Vagina (tissue), 2 donors: ENCODE measurements around the gene STARD10. TPM values are rescaled to one million over a fixed set of nuclear protein-coding genes. Genes with fewer than 3 reads are reported as not detected.
A peak's percentile ranks its signal among the peaks of the same experiment; 100 is the strongest.
"Not testable (repeated sequence)": the region's sequence is repeated elsewhere in the genome, so short reads cannot be mapped to it uniquely, and the experiment has no call there.

Source experiments
- DNase-seq, 2 donors: peaks; one replicate each; pipeline ENCODE4 v3.0.0-alpha.2; 2017; ENCODE audit errors: extremely low spot score in 2 of 2
- H3K27ac ChIP-seq: fragments of 200-600 bp; sonication (generic); one replicate; pipeline ENCODE4 v1.5.1; 2019
- H3K27me3 ChIP-seq: fragments of 200-600 bp; sonication (generic); one replicate; pipeline ENCODE4 v1.5.1; 2019
- H3K36me3 ChIP-seq, 2 donors: fragments of 200-600 bp; sonication (generic); one replicate each; pipeline ENCODE4 v1.5.1; 2017 to 2019
- H3K4me1 ChIP-seq: fragments of 200-600 bp; sonication (generic); one replicate; pipeline ENCODE4 v1.5.1; 2019
- H3K4me3 ChIP-seq, 2 donors: fragments of 200-600 bp; sonication (generic); 1 replicate in 1 of 2; 2 replicates in 1 of 2; pipeline ENCODE4 v1.5.1; 2016 to 2019
- H3K9me3 ChIP-seq: fragments of 200-600 bp; sonication (generic); one replicate; pipeline ENCODE4 v1.5.1; 2019
- POLR2A ChIP-seq, 2 donors: fragments of 450-650 bp; IDR thresholded peaks; one replicate each; pipeline ENCODE4 v1.6.1; 2017; ENCODE audit warnings: antibody characterized with exemption in 2 of 2, mild to moderate bottlenecking in 2 of 2, moderate library complexity in 2 of 2
- POLR2AphosphoS5 ChIP-seq, 2 donors: sonication (generic); formaldehyde crosslinking; IDR thresholded peaks; one replicate each; pipeline ENCODE4 v1.9.0; 2017; ENCODE audit warnings: antibody characterized with exemption in 2 of 2, mild to moderate bottlenecking in 2 of 2, low read depth in 1 of 2; ENCODE audit not compliant: insufficient read depth in 1 of 2
- intact Hi-C: fragments of 100-400 bp; cut with DNase I; formaldehyde crosslinking; loops from one replicate; pipeline ENCODE4 v1.15.1; 2023
- total RNA-seq: library from RNA; depleted of rRNA; stranded (reverse); fragments of >200 nt; gene quantifications from one replicate; pipeline ENCODE4 v1.2.3, GENCODE V29; 2016
- TF ChIP-seq, protein P1 (sequence below), 3 experiments: fragments of 450-650 bp in 2 of 3; fragments of 200-600 bp in 1 of 3; sonication (generic) in 1 of 3; IDR thresholded peaks; one replicate each; pipeline ENCODE4 v1.5.1; 2017 to 2019; ENCODE audit warnings: antibody characterized with exemption in 3 of 3, mild to moderate bottlenecking in 2 of 3, moderate library complexity in 2 of 3

STARD10 gene
- total RNA-seq, 1 donor from 2014 or later = 75.9 TPM

DNA sequence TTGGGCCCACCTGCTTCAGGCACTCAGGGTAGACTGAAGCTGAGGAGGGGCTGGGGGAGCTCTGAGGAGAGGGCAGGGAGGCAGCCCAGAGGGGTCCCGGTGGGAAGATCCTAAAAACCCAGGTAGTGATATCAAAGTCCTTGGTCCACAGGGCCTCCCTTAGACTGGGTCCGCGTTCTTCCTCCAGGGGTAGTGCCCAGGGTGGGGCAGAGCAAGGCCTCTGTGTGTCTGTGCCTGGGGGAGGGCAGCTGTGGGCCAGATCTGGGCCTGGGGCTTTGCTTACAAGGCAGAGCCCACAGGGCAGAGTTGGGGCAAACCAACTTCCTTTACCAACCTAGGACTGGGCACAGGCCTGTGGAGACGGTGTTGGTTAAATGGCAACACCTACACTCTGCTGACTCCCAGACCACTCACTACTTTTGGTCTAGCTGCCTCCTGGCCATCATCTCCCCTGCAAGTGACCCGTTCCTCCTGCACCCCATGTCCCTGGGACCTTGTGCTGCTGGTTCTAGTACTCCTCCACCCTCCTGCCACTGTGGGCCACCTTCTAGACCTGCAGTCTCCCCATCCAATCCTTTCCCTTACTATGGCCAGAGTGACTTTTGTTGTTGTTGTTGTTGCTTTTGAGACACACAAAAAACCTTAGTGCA is 36.2 kb upstream of the STARD10 start:
- DNase-seq = no peak
- H3K36me3 ChIP-seq = peaks cover 0 to 11% of the 10 kb centered on the region in 2 donors
- intact Hi-C loops = loop anchor here (5.0 to 10.0 kb wide), 2 partner anchors 315 to 347 kb away; partner anchors contain the start of gene FCHSD2
- no peaks in the 10 kb centered on the region for H3K27me3 ChIP-seq
- H3K4me1 ChIP-seq = peaks cover 36% of the 10 kb centered on the region
- H3K9me3 ChIP-seq = no peaks in the 10 kb centered on the region
- H3K27ac ChIP-seq = no peak overlapping the region
- TF ChIP-seq, protein P1, sequence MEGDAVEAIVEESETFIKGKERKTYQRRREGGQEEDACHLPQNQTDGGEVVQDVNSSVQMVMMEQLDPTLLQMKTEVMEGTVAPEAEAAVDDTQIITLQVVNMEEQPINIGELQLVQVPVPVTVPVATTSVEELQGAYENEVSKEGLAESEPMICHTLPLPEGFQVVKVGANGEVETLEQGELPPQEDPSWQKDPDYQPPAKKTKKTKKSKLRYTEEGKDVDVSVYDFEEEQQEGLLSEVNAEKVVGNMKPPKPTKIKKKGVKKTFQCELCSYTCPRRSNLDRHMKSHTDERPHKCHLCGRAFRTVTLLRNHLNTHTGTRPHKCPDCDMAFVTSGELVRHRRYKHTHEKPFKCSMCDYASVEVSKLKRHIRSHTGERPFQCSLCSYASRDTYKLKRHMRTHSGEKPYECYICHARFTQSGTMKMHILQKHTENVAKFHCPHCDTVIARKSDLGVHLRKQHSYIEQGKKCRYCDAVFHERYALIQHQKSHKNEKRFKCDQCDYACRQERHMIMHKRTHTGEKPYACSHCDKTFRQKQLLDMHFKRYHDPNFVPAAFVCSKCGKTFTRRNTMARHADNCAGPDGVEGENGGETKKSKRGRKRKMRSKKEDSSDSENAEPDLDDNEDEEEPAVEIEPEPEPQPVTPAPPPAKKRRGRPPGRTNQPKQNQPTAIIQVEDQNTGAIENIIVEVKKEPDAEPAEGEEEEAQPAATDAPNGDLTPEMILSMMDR (IDR thresholded peaks at IDR 0.05) = no peak
- TF ChIP-seq POLR2AphosphoS5 (IDR thresholded peaks at IDR 0.05; ENCODE audit: insufficient read depth in 1 of 2, low read depth in 1 of 2) = no peak
- TF ChIP-seq POLR2A (IDR thresholded peaks at IDR 0.05) = no peak
- no peak overlapping the region for H3K4me3 ChIP-seq

DNA sequence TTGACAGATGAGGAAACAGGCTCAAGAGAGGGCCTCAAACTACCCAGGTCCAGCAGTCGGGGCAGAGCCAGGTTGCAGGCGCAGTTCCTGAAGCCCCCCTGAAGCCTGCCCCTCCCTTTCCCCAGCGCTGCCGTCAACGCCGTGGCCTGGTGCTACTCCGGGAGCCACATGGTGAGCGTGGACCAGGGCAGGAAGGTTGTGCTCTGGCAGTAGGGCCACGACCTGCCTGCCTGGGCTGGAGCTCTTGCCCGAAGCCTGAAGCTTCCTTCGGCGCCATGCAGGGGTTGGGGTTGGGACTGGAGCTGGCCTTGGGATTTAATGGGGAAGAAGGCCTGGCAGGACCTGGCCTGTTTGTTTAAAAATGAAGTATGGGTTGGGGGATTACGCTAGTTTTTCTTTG is 35.3 kb upstream of the STARD10 start:
- no peaks in the 10 kb centered on the region for H3K9me3 ChIP-seq
- H3K27me3 ChIP-seq = no peaks in the 10 kb centered on the region
- no peak for TF ChIP-seq POLR2AphosphoS5 (IDR thresholded peaks at IDR 0.05; ENCODE audit: insufficient read depth in 1 of 2, low read depth in 1 of 2)
- no peak for TF ChIP-seq POLR2A (IDR thresholded peaks at IDR 0.05)
- TF ChIP-seq, protein P1 (IDR thresholded peaks at IDR 0.05) = no peak
- H3K27ac ChIP-seq = no peak overlapping the region
- no peak for DNase-seq
- peaks cover 29% of the 10 kb centered on the region for H3K4me1 ChIP-seq
- no peak overlapping the region for H3K4me3 ChIP-seq
- intact Hi-C loops = loop anchor here (5.0 kb wide), 1 partner anchor 348 kb away; no protein-coding TSS in a partner anchor
- peaks cover 0 to 11% of the 10 kb centered on the region in 2 donors for H3K36me3 ChIP-seq

DNA sequence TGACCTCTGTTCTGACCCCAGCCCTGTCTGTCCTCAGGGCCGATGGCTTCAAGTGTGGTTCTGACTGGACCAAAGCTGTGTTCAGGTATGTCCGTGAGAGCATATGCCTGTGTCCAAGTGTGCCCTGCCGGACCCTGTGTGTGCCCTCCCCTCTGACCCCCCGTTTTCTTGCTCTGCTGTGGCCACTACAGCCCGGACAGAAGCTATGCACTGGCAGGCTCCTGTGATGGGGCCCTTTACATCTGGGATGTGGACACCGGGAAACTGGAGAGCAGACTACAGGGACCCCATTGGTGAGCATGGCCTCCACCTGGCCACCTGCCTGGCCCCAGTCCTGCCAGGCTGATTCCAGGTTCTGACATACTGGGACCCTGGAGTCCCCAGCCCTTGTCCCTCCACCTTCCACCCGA is 34.9 kb upstream of the STARD10 start:
- no peak overlapping the region for H3K27ac ChIP-seq
- intact Hi-C loops = loop anchor here (5.0 kb wide), 1 partner anchor 349 kb away; no protein-coding TSS in a partner anchor
- H3K36me3 ChIP-seq = peaks cover 0 to 11% of the 10 kb centered on the region in 2 donors

DNA sequence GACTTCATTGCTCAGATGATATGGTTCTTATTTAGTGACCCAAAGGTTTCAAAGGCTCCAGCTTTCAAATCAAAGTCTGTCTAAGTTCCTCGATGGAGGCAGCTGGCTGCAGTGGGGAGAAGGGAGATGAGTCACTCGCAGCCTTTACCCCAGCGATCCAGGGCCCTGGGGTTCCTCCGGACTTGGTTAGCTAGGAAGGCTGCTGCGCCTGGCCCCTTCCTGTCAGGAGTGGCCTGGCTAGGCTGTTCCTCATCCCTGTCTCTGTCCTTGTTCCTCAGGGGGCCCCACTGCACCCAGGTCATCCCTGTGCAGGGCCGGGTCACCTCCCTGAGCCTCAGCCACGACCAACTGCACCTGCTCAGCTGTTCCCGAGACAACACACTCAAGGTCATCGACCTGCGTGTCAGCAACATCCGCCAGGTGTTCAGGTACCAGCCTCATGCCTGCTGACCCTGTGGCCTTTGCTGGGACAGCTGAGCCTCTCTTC is 34.3 kb upstream of the STARD10 start:
- DNase-seq = no peak
- H3K36me3 ChIP-seq = peaks cover 0 to 11% of the 10 kb centered on the region in 2 donors
- intact Hi-C loops = loop anchor here (5.0 kb wide), 1 partner anchor 349 kb away; no protein-coding TSS in a partner anchor
- H3K27ac ChIP-seq = peak overlapping the region; percentile 13
- no peaks in the 10 kb centered on the region for H3K9me3 ChIP-seq
- H3K27me3 ChIP-seq = no peaks in the 10 kb centered on the region
- TF ChIP-seq, protein P1 (IDR thresholded peaks at IDR 0.05) = no peak
- TF ChIP-seq POLR2AphosphoS5 (IDR thresholded peaks at IDR 0.05; ENCODE audit: insufficient read depth in 1 of 2, low read depth in 1 of 2) (no peak), POLR2A (IDR thresholded peaks at IDR 0.05) (no peak)
- H3K4me3 ChIP-seq = no peak overlapping the region
- peaks cover 22% of the 10 kb centered on the region for H3K4me1 ChIP-seq

More for the DNA sequence above, 34.9 kb upstream of the STARD10 start:
- Histone ChIP-seq H3K4me3 (no peak overlapping the region), H3K27me3 (no peaks in the 10 kb centered on the region), H3K4me1 (peaks cover 27% of the 10 kb centered on the region), H3K9me3 (no peaks in the 10 kb centered on the region)
- DNase-seq = no peak
- TF ChIP-seq, protein P1 (IDR thresholded peaks at IDR 0.05) = no peak
- TF ChIP-seq POLR2A (IDR thresholded peaks at IDR 0.05) = no peak
- TF ChIP-seq POLR2AphosphoS5 (IDR thresholded peaks at IDR 0.05; ENCODE audit: insufficient read depth in 1 of 2, low read depth in 1 of 2) = no peak

DNA sequence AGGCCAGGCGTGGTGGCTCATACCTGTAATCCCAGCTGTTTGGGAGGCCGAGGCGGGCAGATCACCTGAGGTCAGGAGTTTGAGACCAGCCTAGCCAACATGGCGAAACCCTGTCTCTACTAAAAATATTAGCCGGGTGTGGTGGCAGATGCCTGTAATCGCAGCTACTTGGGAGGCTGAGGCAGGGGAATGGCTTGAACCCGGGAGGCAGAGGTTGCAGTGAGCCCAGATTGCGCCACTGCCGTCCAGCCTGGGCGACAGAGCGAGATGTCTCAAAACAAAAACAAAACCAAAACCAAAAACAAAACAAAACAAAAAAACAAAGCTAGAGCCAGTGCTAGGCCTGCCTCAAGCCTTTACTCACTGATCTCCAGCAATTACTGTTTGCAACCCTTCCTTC is 33.8 kb upstream of the STARD10 start:
- Histone ChIP-seq H3K4me1 (peaks cover 17% of the 10 kb centered on the region), H3K36me3 (peaks cover 0 to 11% of the 10 kb centered on the region in 2 donors), H3K27ac (peak overlapping the region; percentile 13)
- H3K4me3 ChIP-seq, DNase-seq, H3K9me3 ChIP-seq, H3K27me3 ChIP-seq: not testable (repeated sequence)
- intact Hi-C loops = loop anchor here (5.0 kb wide), 1 partner anchor 350 kb away; no protein-coding TSS in a partner anchor
